Measurements from ENCODE around the gene BAG5.

The BAG5 gene

DNA sequence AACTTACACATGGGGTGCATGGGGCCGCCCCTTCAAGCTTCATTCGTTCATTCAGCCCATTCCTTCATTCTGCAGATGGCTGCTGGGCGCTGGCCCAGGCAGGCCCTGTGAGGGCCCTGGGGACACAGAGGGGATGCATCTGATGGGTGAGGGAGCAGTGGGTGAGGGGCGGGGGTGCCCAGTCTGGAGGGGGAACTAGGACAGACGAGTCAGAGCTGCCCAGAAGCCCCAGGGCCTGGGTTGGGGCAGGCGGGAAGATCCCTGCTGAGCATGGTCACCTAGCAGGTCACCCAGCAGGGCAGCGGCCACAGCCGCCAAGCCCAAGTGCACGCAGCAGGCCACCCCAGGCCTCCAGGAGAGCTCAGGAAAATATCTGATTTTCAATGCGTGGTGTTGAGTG, 19.3 kb downstream of the BAG5 start:
- TF ChIP-seq, protein P1, sequence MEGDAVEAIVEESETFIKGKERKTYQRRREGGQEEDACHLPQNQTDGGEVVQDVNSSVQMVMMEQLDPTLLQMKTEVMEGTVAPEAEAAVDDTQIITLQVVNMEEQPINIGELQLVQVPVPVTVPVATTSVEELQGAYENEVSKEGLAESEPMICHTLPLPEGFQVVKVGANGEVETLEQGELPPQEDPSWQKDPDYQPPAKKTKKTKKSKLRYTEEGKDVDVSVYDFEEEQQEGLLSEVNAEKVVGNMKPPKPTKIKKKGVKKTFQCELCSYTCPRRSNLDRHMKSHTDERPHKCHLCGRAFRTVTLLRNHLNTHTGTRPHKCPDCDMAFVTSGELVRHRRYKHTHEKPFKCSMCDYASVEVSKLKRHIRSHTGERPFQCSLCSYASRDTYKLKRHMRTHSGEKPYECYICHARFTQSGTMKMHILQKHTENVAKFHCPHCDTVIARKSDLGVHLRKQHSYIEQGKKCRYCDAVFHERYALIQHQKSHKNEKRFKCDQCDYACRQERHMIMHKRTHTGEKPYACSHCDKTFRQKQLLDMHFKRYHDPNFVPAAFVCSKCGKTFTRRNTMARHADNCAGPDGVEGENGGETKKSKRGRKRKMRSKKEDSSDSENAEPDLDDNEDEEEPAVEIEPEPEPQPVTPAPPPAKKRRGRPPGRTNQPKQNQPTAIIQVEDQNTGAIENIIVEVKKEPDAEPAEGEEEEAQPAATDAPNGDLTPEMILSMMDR (conservative IDR thresholded peaks at IDR 0.05; ENCODE audit: control insufficient read depth, insufficient read depth, low read depth, low read length) = no peak
- DNase-seq (ENCODE audit: low read depth) = no peak
- no peak overlapping the region for H3K4me3 ChIP-seq (ENCODE audit: control insufficient read depth, low read depth, low read length)

DNA sequence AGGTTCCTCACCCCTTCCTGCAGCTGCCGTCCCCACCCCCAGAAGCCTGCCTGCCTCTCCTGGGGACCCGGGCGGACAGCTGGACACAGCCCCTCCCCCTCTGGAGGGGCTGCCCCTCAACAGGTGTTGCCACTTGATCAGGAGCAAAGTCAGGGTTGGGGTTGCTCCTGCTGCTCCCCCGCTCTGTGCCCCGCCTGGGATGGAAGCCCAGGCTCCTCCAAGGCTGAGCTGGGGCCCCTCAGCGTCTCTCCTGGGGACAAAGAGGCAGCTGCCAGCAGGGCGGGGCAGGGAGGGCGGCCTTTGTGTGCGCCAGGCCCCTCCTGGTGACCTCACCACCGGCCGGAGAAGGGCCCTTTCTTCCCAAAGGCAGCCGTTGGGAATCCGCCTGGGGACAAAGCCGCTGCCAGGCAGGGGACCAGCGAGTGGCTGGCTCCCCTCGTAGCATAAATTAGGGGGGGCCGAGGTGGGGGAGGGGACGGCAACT, 19.8 kb downstream of the BAG5 start:
- DNase-seq (ENCODE audit: low read depth) = no peak
- TF ChIP-seq, protein P1 (conservative IDR thresholded peaks at IDR 0.05; ENCODE audit: control insufficient read depth, insufficient read depth, low read depth, low read length) = no peak
- no peak overlapping the region for H3K4me3 ChIP-seq (ENCODE audit: control insufficient read depth, low read depth, low read length)

DNA sequence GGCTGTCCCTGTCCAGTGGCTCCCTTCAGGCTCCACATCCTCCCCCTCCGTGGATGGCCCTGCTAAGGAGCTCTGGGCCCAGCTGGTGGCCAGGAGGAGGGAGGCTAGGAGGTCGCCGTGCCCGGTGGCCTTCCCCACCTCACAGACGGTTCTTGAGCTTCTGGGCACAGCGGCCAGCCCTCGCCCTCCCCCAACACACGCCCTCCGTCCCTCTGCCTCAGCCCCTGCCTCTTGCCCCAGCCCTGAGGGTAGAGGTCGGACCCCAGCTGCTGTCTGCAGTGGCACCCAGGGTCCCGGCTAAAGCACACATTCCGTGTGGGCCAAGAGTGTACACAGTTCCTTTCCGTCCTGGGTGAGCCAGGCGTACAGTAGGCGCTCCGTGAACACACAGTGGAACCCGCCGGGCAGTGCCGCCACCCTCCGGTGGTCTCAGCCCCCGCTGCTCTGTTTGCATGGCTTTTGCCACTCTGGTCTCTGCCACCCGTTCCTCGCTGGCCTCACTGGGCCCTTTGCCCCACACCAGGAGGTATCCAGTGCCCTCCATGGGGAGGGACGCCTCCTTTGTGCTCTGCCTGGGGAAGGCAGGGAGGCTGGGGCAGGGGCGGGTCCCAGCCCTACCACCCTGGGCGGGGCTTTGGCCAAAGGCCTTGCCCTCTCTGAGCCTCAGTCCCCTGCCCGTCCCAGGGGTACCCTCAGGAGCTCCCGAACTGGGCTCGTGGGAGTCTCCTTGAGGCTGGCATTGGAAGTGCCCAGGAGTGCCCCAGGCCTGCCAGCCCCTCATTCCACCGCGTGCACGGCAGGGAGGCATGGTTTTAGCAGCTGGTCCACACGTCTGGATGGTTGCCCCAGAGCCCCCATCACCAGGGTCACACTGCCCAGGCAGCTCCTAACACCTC, 20.5 kb downstream of the BAG5 start:
- H3K4me3 ChIP-seq (ENCODE audit: control insufficient read depth, low read depth, low read length) = no peak overlapping the region
- TF ChIP-seq, protein P1 (conservative IDR thresholded peaks at IDR 0.05; ENCODE audit: control insufficient read depth, insufficient read depth, low read depth, low read length) = no peak
- no peak for DNase-seq (ENCODE audit: low read depth)

DNA sequence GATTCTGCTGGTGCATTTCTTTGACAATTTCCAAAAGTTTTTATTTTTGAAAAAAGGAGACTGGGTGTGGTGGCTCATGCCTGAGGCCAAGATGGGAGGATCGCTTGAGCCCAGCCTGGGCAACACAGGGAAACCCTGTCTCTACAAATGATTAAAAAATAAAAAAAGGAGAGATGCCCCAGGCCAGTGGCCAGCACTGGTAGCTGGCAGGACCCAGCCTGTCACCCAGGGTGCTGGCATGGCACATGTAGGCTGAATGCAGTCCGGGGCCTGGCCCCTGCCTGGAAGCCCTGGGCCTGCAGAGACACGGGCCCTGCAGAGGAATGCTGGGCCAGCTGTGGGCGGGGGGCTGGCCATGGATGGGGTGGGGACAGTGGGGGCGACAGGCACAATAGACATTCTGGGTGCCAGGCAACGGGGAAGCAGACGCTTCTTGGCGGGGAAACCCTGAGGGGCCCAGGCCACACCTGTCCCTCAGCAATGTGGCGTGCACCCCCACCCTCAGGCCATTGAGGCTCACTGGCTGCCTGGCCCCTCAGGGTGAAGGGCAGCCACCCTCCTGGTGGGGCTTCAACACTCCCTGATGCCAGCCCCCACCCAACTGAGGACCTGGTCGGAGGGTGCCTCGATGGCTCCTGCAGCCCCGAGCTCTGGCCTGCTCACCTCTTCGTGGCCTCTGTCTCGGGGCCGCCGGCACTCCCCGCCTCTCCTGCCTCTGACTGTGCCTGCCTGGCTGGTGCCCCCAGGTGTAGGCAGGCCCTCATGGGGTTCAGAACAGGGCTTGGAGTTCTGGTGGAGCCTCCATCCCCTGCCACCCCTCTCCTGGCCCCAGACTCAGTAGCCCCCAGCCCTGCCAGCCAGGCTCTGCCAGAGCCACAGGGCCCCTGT, 21.4 kb downstream of the BAG5 start:
- no peak overlapping the region for H3K4me3 ChIP-seq (ENCODE audit: control insufficient read depth, low read depth, low read length)
- TF ChIP-seq, protein P1 (conservative IDR thresholded peaks at IDR 0.05; ENCODE audit: control insufficient read depth, insufficient read depth, low read depth, low read length) = no peak
- DNase-seq (ENCODE audit: low read depth) = no peak

DNA sequence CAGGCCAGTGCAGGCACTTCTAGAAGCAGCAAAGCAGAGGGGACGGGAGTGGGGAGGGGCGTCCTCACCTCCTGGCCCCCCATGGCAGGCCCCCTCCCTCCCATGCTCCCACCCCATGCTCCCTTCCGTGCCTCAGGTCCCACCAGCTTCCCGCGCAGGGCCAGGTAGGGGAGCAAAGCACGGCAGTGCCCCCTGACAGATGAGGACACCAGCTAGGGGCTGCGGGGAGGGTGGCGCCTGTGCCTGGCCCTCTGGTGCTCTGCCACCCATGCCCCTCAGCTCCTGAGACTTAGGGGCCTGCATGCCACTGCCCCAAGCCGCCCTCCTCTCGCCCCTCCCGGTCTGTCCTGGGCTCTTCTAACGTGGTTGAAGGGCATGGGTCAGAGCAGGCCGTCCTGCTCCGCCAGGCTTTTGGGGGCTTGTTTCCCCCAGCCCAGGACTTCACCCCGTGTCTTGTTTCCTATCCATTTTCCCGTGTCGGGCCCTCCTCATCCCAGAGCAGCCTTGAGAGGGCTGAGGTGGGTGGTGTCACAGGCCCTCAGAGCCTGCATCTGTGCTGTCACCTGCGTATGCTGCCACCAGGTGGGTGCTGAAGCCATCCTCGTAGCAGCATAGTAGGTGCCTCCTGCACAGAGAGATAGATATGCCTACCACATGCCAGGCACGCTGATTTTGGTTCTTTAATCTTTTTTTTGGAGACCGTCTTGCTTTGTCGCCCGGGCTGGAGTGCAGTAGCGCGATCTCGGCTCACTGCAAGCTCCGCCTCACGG, 23.2 kb downstream of the BAG5 start:
- TF ChIP-seq, protein P1 (conservative IDR thresholded peaks at IDR 0.05; ENCODE audit: control insufficient read depth, insufficient read depth, low read depth, low read length) = no peak
- no peak overlapping the region for H3K4me3 ChIP-seq (ENCODE audit: control insufficient read depth, low read depth, low read length)
- no peak for DNase-seq (ENCODE audit: low read depth)

All from fibroblast of mammary gland (primary cell).